ENCODE results near the gene TSSK2.
"Not testable (repeated sequence)": the region's sequence is repeated elsewhere in the genome, so short reads cannot be mapped to it uniquely, and the experiment has no call there.

The TSSK2 gene

DNA sequence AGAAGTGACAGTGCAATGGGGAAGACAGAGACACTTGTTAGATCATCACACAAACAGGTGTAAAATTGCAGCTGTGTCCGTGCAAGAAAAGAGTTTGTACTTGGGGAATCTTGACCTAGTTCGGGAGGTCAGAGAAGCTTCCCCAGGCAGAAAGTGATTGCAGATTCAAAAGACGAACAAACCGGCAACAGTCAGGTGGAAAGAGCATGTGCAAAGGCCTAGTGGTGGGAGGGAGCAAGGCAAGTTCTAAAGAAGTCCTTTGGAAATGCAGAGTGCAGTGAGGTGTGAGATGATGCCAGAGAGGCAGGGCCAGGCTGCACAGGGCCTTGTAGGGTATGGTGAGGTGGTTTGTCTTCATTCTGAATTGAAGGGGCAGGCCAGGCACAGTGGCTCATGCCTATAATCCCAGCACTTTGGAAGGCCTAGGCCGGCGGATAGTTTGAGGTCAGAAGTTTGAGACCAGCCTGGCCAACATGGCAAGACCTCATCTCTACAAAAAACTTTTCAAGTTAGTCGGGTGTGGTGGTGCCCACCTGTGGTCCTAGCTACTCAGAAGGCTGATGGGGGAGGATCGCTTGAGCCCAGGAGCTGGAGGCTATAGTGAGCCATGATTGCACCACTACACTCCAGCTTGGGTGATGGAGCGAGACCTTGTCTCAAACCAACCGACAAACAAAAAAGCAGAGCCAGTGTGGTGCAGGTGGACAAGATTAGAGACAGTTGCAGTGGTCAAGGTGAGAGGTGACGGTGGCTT is 15.3 kb downstream of the TSSK2 start:
- DNase-seq = no peak

DNA sequence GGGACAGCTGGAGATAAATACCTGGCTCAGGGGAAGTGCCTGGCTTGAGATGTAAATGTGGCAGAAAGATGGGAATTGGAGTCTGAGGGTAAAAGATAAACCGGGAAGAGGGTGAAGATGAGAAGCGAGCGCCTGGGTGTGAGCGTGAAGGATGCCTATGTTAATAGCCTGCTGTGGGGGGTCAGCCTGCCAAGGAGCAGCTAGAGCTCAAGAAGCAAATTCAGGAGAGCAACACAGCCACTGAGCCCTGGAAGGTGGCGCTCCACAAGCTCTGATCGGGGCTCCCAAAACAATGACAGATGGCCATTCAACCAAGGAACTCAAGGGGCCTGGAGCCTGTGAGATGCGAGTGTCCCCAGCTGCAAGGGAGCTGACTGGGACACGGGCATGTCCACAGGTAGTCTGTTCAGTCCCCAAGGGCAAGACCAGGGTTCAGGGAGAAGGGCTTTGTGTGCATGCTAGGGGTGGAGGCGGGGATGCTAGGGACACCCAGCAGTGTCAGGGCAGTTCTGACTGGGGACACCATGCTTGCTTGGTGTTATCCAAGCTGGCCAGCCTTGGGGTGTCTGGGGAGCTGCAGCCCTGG is 16.2 kb downstream of the TSSK2 start:
- DNase-seq = no peak

DNA sequence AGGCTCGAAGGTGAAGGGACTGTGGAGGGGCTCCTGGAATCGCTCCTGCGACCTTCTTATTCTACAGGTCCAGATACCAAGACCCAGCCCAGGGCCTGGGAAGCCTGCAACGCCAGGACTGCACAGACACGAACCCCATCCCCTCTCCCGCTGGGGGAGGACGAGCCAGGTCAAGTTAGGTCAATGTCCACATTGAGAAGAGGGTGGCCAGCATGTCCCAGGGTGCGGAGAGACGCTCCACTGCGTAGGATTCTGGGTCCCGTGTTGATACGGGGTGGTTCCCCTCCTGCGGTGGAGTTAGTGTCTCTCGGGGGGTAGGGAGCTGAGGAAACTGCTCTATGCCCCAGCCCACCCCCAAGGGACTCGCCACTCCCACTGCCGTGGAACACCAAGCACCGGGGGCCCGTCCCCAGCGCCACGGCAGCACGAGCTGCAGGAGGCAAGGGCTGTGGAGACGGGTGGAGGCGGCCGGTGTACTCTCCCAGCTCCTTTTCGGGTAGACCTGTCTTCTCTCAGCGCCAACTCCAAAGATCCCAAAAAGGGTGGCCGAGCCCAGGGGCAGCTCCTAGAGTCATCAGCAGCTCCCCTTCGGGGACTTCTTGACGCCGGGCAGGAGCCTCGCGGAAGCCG is 17.4 kb downstream of the TSSK2 start:
- no peak for DNase-seq

DNA sequence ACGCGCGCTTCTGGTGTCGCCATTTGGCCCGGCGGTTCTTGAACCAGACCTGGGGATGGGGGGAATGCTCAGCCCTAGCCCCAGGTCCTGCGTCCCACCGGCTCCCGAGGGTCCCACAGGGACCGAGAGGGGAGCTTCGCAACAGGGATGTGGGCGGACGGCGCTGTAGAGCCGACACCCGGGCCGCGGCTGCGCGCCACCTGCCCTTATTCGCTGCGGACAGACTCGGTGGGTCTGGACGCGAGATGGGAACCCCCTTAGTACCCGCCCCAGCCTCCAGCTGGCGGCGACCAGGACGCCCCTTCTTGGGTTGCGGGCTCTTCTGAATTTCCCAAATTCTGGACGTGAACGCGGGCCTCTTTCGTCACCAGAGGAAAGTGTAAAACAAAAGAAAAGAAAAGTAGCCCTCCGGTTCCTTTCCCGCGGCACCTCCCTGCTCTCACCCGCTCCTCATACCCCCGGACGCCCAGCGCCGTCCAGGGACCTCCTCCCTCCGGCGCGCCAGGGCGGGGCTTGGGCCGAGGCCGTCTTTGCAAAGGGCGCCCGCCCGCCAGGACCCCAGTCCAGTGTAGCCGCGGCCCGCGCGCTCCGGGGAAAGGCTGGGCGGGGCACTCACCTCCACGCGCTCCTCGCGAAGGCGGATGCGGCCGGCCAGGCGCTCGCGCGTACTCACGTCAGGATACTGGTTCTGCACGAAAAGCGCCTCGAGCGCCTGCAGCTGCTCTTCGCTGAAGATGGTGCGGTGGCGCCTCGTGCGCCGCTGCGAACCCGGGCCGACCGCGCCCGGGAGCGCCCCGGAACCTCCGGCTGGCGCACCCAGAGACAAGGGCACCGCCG is 18.2 kb downstream of the TSSK2 start:
- DNase-seq = peak; percentile 42

DNA sequence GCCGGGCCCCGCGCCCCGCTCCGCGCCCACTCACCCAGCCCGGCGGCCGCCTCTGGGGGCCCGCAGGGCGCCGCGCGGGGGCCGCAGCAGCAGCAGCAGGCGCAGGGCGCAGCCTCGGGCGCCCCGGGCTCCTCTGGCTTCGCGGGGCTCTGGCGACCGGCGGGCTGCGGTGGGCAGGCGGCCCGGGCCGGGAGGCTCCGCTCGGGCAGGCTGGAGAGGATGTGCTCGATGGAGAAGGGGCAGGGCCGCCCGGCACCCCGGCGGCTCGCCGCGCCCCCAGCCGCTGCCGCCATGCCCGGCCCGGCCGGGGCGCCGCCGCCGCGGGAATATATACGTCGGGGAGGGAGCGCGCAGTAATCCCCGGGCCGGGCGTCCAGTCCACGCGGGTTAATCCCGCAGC is 18.9 kb downstream of the TSSK2 start, which contains the start of gene GSC2:
Gene GSC2 (minus strand): TSS at position 302 of the 400 bp plus-strand sequence. CDS start 9 bp downstream, at position 293.
- no peak for DNase-seq

DNA sequence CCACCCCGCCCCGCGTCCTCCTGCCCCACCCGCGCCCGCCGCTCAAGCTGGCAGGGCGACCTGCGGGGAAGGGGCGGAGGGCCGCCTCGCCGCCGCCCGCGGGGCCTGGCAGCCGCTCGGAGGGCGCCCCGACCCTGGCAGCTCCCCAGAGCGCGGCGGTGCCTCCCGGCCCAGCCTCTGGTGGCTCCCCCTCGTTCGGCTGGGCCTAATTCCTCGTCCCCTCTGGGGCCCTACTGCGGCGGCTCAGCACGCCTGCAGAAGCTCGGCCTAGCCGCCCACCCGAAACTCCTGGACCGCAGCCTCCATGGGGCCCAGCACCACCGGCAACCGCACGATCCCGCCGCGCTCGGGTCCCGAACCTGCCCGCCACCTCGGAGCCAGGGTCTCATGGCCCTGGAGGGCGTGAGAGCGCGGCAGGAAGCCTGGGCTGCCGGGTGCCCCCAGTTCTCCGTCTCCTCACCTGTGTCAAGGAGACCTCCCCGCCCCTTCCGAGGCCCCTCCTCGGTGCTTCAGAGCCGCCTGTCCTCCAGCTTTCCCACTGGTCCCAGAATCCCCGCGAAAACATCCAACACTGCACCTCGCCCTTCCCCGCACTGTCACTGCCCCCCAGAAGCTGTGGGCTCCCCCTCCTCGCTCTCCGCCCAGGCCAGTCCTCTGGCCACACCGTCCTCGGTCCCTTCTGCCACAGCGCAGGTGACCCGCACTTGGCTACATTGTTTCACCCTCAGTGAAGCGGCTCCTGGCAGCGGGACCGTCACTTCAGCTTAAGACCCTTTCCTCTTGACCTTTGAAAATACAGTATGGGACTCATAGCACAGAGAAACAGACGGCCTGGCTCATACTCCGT is 19.6 kb downstream of the TSSK2 start:
- DNase-seq = no peak

DNA sequence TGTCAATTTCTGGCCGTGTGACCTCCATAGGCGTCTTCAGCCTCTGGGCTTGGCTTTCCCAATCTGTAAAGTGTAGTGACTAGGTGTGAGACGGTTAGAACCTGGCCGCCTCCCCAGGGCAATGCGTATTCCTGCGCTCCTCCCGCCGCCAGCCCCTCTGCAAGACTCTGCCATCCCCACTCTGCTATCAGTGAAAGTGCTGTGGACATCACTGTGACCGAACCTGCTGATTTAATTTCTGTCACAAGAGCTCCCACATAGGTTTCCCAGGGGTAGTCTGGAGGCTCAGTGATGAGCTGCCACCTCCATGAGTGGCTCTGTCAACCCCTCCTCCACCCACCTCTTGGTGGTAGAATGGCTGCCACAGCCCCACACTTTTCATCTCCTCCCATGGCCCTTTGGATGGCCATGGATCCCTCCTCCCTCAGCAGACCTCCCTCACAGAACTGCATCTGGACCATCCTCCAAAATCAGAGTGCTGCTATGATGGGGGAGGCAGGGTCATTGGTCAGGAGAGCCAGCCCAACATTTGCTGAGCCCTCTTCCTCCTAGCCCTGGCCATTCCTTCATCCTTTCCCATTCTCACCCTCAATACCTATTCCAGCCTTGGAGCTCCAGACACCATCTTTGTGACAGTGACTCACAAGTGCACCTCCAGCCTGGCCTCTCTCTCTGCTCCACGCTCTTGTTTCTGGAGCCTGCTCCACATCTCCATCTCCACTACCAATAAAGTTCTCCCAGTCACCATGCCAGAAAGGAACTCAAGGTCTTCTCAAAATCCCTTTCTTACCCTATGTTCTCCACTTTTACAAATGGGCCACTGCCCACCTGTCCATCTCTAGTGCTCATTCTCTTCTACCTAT is 20.5 kb downstream of the TSSK2 start:
- DNase-seq = no peak

- DNase-seq = no peak
These were observed 22.1 kb downstream of the TSSK2 start for GRCh38 chr22:19152942-19153883.

DNA sequence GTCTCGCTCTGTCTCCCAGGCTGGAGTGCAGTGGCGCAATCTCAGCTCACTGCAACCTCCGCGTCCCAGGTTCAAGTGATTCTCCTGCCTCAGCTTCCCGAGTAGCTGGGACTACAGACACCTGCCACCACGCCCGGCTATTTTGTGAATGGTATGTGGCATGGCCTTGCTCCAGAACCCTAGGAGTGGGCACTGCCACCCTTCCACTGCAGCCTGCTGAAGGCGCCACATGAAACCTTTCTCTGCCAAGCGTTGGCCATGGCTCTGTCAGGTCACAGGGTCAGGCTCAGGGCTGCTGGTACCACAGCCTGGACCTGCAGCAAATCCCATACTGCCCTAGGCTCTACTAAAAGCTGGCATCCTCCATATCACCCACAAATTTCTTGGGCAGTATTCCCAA is 25.0 kb downstream of the TSSK2 start:
- DNase-seq = not testable (repeated sequence)

GRCh38 chr22:19158649-19159048 is 27.5 kb downstream of the TSSK2 start:
- DNase-seq = not testable (repeated sequence)

GRCh38 chr22:19164425-19164824 is 33.3 kb downstream of the TSSK2 start:
- DNase-seq = no peak

- no peak for DNase-seq
These were observed 35.3 kb downstream of the TSSK2 start for GRCh38 chr22:19166421-19166820.

GRCh38 chr22:19167106-19167869 is 36.2 kb downstream of the TSSK2 start:
- no peak for DNase-seq

DNA sequence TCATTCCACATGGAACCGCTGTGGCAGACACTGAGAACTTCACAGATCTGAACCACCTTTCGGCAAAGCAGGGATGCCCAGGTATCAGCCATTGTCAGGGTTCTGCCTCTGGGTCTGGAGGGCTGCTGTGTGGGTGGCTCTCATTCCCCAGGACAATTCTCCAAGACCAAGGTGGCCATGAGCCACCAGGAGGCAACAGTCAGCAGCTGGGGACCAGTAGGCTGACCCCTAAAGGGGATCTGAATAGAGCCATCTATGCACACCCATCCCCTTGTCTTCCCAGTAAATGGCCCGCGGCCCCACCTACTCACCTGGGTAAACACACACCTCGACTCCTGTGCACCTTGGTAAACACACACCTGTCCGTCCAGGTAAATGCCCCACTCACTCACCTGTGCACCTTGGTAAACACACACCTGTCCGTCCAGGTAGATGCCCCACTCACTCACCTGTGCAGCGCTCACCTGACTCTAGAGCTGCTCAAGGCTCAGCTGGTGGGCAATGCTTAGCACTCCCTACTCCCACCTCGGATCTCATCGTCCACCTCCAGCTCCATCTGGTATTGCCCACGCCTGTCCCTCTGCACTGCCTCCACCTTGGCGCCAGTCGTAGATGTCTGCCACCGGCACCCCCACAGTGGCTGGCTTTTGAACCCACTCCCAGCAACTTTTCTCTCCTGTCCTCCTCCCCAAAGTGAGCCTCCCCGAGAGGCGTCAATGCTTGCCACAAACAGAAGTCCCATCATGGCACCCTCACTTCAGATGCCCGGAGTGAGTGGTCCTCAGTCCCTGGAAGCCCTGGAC is 37.2 kb downstream of the TSSK2 start:
- DNase-seq = no peak

GRCh38 chr22:19169002-19169946 is 38.2 kb downstream of the TSSK2 start:
- DNase-seq = no peak

DNA sequence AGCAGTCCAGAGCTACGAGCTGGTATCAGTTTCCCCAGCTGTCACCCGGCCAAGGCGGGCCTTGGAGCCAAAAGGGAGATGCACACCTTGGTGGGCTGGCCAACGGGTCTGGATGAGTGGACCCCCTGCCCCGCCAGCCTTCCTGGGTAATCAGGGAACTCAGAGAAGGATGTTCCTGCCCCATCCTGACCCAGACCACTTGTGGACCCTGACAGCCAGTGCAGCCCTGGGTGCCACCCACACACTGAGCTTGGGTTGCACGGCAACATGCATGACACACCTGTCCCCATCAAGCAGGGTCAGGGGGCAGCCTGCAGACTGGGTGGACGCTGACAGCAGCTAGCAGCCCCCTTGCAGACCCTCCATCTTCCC is 38.8 kb downstream of the TSSK2 start:
- no peak for DNase-seq
